ENCODE data around the gene FAM72B. TPM values are rescaled to one million over a fixed set of nuclear protein-coding genes. Genes with fewer than 3 reads are reported as not detected.
"Not testable (repeated sequence)": the region's sequence is repeated elsewhere in the genome, so short reads cannot be mapped to it uniquely, and the experiment has no call there.

The FAM72B gene
- total RNA-seq, 1 donor from 2014 or later: 1.2 TPM

DNA sequence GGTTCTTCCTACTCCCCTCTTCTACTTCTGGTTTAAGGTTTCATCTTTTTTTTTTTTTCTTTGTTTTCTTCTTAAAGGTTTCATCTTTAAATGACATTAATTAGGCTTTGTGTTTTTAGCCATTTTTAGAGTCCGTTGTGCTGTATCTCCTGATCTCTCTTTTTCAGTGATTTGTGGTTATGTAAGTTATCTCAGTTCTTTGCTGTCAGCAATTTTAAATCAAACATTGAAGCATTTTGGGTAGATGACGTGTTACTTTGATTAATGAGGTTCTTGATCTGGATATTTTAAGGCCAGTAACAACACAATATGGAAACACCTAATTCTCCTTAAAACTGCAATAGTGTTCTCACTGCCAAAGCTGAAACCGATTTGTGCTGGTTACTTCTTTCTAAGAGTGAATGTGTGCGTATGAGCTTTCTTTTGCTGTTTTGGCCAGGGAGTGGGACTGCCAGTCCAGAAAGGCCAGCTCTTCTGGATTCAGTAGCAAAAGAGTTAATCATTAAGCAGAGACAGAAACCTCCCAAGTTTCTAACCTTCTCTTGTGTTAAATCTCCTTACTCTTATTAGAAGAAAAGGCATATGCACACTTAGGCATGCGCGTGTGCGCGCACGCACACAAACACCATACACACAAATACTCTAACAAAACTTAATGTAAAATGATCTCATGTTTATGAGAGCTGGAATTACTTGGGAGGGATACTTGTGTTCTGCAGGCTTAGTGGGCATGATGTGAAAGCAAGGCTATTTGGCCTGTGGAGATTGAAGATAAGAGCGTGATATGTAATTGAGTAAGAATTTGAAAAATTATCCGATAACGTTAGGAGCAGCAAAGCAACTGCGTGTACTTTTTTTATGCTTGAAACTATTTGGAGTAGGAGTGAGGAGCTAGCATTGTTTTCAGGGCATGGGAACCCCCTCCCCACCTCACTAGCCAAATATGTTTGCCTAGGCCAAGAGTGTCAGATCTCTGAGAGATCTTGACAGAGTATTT lies 17.1 kb upstream of the FAM72B start:
- DNase-seq (ENCODE audit: extremely low read depth, low read depth, low spot score): not testable (repeated sequence)

DNA sequence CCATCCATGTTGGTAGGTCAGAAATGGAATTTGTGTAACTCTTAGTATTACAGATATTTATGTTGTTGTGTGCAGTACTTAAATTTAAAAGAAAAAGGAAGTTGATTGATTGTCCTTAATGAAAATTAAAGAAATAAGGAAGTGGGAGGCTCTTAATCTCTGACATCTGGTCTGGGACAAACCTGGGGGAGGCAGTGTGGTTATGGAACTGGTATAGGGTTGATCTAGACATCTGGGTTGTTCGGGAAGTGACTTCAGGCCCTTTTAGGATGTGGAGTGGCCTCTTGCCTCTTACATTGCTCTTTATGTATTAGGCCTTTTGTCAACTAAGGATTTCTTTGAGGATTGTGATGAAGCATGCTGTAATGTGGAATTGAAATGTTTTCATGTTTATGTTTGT lies 16.1 kb upstream of the FAM72B start:
- not testable (repeated sequence) for DNase-seq (ENCODE audit: extremely low read depth, low read depth, low spot score)

DNA sequence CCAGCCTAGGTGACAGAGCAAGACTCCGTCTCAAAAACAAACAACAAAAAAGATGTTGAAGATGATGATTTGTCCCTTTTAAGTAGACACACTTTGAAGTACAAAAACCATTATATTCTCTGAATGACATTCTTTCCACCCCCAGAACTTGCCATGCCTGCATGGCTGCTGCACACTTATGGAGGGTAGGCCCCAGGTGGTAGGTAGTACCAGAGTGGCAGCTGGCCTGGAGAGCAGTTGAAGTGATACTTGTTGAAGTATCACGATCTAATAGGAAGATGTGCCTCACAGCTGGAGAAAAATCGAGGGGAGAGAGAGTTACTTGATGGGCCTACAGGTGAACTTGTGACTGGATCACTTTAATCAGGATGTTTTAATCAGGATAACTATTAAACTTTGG lies 15.6 kb upstream of the FAM72B start:
- not testable (repeated sequence) for DNase-seq (ENCODE audit: extremely low read depth, low read depth, low spot score)

DNA sequence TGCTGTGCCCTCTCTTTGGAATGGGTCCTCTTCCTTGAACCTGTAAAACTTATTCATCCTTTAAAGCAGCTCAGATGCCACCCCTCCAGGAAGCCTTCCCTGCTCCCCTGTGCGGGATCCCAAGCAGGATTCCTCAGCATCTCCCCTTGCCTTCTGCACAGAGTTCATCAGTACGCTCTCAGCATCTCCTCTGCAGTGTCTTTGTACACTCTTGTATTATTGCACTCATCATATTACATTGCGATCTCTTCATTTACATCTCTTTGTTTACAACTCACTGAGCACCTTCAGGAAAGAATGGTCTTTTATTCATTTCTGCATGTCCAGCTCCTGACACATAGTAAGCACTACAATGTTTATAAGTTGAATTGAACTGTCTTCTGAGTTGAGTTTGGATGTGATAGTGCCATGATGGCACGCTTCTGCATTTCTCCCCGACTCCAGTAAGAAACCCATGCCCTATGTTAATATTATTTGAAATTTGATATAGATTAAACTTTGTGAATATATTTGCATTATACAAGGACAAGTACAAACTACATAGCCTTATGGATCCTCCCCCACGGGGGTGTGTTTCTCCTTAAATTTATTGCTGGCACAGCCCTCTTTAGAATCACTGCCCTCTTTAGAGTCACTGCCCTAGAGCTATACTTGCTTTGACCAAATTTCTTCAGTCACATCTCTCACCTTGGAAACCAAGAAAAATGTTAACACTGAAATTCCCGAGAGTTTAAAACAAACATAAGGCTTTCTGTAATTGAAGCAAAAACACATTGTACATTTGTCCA lies 13.1 kb upstream of the FAM72B start:
- DNase-seq (ENCODE audit: extremely low read depth, low read depth, low spot score): not testable (repeated sequence)

DNA sequence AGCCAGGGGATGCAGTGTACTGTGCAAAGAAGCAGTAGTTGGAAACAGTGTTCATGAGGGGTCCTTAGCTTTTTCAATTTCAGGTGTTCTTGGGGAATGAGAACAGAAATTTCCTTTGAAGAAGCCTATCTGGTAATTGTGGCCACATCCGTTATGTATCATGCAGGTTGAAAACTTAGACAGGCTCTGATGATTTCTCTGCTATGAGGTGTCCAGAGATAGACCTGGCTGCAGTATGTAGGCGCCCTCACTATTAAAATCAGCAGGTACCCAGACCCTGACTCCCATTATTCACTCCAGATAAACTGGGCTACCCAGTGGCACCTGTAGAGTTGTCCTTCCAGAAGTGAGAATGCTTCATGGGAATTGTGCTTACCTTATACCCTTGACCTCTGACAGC lies 8.4 kb upstream of the FAM72B start:
- DNase-seq (ENCODE audit: extremely low read depth, low read depth, low spot score): not testable (repeated sequence)

DNA sequence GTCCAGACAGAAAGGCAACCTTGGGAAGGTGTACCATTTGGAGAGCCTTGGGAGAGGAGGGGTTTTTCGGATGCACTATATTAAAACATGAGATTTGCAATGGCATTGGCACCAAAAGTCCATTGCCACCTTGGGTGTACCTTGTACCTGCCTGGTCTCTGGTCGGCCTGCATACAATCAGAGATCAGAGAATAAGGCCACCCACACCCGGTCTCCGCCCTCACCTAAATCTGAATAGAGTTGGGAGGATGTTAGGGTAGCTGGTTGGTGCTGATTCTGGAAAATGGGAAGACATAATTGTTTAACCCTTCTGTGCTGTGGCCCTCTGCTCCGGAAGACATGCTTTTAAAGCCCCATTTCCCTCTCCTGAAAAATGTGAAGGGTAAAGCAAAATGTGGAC lies 3.8 kb upstream of the FAM72B start:
- not testable (repeated sequence) for DNase-seq (ENCODE audit: extremely low read depth, low read depth, low spot score)

DNA sequence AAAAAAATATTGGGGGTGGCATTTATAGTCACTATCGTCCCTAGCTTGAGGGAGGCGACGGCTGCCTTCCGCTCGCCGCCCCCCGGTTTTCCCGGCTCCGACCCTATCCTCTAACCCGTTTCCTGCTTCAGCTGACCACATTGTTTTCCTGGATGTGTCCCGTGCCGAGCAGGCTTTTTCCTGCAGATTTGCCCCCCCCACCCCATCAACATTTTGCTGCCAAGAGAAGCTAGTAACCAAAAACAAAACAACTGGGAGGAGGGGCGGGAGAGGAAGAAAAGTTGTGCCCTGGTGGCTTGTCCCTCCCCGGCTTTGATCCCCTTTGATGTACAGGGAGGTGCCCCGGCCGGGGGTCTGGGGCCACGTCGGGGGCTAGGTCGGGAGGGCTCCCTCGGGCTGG lies 2.1 kb upstream of the FAM72B start:
- not testable (repeated sequence) for DNase-seq (ENCODE audit: extremely low read depth, low read depth, low spot score)

DNA sequence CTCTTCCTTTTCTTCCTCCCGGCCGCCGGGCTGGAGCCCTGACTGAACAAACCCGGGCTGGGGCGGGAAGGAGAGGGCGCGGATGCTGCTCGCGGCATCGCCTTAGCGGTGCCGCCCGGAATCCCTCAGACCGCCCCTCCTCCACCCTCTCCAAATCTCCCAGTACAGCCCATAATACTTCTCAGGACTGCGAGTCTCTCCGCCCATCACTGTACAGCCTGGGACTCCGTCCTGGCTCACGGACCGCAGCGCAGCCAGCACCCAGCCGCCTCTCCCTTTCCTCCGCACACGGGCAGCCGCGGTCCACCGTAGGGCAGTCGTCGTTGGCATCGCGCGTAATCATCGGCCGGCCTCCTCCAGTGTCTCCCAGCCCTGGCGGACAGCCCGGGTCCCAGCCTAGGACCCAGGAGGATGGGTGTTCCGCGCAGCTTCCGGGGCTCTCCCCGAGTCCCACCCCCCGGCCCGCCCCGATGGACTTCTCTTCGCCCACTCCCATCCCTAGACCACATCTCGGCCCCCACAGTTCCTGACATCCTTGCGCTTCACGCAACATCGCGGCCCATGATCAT lies 1.1 kb upstream of the FAM72B start:
- not testable (repeated sequence) for DNase-seq (ENCODE audit: extremely low read depth, low read depth, low spot score)

DNA sequence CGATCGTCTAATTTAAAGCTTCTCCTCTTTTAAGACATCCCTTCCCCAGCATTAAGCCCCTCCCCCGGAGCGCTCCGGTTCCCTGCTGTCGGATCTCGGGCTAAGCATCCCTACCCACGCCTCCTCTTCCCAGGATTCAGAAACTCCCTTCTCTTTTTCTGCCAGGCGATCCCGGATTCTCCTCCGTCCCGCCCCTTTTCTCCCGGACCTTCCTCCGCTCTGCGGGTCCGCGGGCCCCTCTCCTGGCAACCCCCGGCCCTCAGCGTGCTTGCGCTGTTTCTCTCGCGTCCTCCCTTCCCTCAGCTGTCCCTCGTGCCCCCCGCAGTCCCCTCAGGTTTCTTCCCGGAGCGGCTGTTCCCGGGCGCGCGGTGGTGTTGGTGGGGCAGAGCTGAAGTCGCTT lies 273 bp downstream of the FAM72B start:
- not testable (repeated sequence) for DNase-seq (ENCODE audit: extremely low read depth, low read depth, low spot score)

DNA sequence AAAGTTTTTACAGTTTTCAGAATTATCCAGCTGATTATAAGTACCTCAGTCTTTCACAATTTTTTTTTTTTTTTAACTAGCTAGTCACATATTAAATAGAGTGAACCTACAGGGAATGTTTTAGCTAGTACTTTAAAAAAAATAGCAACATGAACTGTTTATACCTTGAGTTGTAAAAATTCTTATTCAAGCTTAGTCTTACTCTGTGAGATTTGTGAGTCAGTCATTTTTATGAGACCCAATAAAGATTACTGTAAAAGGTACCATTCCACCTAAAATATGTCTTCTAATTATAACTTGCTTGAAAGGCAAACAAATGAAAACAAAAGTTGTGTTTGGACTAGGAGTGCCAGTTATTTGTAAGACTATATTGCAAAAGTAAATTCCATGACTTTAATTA lies 5.9 kb downstream of the FAM72B start:
- not testable (repeated sequence) for DNase-seq (ENCODE audit: extremely low read depth, low read depth, low spot score)

DNA sequence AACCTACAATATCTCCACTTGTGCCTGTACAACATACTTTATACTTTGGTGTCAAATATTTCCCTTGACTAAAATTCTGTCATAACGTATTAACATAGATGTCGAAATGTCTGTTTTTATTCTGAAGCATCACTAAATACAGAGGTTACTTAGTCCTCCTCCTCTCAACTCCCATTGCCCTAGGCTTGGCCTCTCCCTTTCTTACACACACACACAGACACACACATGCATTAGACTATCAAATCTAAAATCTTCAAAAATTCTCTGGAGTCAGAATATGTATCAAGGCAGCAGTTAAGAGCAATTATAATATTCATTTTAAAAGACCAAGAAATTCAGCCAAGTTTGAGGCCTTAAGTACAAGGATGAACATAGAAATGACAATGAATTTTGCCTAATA lies 7.5 kb downstream of the FAM72B start:
- not testable (repeated sequence) for DNase-seq (ENCODE audit: extremely low read depth, low read depth, low spot score)

DNA sequence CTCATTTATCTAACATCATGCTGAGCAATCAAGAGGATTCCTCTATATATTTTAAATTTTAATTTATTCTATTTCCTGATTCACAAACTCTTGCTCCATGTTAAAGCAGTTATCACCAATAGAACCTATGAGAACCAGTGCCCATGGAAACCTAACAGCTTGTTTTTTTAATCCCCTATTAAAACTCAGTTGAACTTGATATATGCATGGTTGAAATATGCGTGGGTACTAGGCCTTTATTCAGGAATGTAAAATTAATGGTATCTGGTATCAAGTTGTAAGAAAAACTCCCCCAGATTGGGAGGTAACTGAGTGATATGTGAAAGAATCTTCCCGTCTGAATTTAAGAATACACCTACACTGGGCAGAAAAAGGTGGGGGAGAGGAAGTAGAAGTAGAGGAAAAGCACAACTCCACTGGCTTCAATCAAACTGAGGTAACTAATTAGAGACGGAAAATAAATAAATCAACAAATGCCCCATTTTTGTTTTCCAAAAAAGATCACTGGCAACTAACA lies 15.9 kb downstream of the FAM72B start:
- not testable (repeated sequence) for DNase-seq (ENCODE audit: extremely low read depth, low read depth, low spot score)

DNA sequence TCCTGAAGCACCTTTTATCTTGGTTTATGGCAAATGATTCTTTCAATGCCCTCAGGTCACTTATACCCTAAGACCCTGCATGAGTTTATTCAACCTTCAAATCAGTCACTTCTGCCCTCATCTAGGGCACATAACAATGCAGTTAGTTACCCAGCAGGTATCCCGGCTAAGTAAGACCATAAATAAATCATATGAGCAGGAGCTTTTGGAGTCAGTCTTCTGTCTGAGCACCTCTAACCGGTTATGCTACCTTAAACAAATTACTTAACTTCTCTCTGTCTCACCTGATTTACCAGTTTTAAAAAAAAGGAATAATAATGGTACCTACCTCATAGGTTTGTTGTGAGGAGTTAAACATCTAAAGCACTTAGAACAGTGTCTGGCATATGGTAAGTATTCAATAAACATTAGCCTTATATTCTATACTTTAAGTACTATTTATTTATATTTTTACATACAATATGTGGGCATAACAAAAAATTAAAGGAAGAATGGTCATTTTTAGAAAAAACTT lies 16.9 kb downstream of the FAM72B start:
- DNase-seq (ENCODE audit: extremely low read depth, low read depth, low spot score): not testable (repeated sequence)

DNA sequence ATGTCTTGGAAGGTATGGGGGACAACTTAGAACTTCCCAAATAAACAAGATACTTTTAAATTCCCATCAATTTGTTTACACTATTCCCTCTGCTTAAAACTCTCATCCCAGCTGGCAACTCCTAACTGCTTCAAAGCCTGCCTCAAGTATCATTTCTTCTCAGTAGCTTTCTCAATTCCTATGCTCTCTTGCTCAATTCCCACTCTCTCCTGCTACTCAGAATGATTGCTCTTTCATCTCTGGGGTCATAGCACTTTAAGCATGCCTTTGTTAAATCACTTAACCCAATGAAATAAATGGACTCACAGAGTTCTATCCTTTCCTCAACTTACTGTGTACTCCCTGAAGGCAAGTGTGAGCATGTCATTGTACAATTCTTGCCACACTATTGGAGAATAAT lies 18.8 kb downstream of the FAM72B start:
- not testable (repeated sequence) for DNase-seq (ENCODE audit: extremely low read depth, low read depth, low spot score)

DNA sequence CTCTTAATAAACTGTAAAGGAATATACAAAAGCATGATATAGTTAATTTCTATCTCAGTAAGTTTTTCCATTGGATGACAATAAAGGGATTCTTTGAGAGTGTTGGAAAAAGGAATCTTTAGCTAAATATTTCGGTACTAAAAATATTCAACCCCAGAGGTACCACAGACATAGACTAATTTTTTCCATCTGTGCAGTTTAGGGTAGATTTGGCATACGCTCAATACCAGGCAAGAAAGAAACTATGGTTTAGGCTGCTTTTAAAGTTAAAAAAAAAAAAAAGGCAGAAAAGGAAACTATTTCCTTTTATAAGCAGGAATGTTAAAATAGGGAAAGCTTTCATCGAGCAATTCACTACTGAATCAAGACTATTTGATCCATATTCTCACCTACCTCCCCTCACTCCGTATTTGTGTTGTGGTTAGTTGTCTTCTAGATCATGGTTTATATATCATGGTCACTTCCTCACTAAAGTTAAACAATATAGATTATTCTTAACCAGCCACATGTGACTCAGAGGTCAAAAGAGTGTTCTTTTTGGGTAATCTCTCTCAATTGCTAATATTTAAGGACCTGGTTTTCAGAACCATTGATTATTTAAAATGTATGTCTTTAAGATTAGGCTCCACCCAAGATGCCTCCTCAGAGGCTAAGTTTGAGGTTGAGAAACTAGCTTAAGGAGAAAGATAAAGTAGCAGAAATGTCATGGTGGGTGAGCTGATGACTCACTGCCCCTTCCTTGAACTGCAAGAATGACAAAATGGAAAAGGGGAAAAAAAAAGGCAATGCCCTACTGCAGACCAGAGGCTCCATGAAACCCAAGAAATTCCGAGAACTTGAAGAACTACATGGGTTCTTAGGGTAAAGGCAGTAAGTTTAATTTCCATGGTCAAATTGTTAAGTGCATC lies 20.0 kb downstream of the FAM72B start:
- DNase-seq (ENCODE audit: extremely low read depth, low read depth, low spot score): not testable (repeated sequence)

DNA sequence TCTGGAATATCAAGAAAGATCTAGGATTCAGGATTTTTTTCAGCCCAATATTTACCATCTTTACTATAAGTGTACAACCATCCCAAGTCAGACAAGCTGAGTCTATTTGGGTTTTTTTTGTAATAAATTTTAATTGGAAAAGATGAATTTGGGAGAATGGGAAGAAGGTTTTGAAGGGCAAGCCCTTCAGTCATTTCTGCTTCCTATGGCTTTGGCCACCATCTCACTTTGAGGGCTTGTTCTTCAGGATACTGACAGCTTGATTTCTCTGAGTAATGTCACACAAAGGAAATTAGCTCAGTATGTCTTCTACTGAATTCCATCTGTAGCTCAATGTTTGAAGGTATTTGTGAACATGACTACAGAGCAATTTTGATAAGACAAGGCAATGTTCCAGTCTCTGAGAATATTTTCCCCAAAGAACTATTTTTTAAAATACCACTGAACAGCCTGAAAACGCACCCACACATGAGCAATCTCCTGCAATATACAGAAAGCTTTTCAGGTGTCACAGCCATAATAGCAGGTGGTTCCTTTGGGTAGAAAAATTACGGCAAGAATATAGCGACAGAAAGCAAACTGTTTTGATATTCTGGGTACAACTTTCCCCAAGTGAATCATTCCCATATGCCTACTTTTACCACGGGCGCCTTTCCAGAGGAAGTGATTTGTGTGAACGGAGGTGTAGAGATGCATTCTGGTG lies 22.8 kb downstream of the FAM72B start:
- not testable (repeated sequence) for DNase-seq (ENCODE audit: extremely low read depth, low read depth, low spot score)

DNA sequence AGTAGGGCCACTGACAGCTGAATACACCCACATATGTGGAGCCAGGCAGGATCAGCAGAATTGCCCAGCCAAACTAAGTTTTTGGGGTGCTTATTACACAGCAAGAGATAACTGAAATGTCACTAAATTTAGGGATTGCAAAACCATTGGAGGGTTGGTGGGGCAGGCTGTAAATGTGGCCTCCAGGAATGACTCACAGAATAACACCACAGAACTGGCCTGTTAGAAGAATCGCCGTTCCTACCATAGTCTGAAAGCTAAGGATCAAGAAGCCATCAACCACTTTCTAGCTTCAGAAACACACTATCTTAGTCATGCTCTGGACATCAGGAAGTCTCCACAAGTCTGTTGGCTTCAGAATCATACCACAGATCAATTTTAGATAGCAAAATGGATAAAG lies 24.0 kb downstream of the FAM72B start:
- DNase-seq (ENCODE audit: extremely low read depth, low read depth, low spot score): not testable (repeated sequence)

DNA sequence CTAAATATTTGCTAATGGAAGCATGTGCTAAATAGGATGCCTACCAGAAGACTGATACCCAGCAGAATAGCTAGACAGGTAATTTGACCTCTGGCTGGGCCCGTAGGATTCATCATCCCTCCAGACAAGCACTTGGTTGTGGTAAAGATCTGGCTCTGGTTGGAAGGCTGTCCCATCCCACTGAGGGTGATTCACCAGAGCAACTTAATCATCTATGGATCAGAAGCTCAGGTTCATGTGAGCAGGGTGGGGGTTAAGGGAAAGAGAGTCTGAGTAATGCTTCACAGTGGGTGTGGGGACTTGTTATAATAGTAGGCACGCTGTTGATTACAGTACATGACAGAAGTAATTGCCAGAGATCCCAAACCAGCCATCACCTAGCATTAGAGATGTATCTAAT lies 26.5 kb downstream of the FAM72B start:
- DNase-seq (ENCODE audit: extremely low read depth, low read depth, low spot score): not testable (repeated sequence)

Measured in glomerular endothelial cell (primary cell).